PC-9 (cell line): Measurements from ENCODE around the gene B3GAT1. TPM values are rescaled to one million over a fixed set of nuclear protein-coding genes. Genes with fewer than 3 reads are reported as not detected.

Experiments used
- BruUV-seq: library from RNA; stranded (reverse); fragments of 400-500 nt; replicated peaks from 2 replicates; lab custom pipeline; 2021; lab: Mats Ljungman, UMichigan
- CTCF ChIA-PET: fragments of 300-600 bp; sonication (Branson Sonifier 250); formaldehyde crosslinking; loops from one replicate; lab custom pipeline; 2022; ENCODE audit warnings: antibody characterized with exemption; lab: Charles Lee
- POLR2A ChIA-PET: fragments of 300-600 bp; sonication (Branson Sonifier 250); formaldehyde crosslinking; loops from one replicate; lab custom pipeline; 2022; ENCODE audit warnings: antibody characterized with exemption; ENCODE audit not compliant: unreplicated experiment; lab: Charles Lee
- DNase-seq, 2 experiments: peaks; one replicate each; pipeline versions ENCODE4 v3.0.0 to v3.0.0-alpha.2; 2015 to 2022; ENCODE audit warnings: mixed read lengths in 1 of 2
- H2AFZ ChIP-seq: fragments of 200-600 bp; sonication (generic); 2 replicates; pipeline ENCODE4 v1.8.1; 2017; ENCODE audit warnings: antibody characterized with exemption
- H3F3A ChIP-seq: fragments of 200-600 bp; sonication (generic); 2 replicates; pipeline ENCODE4 v1.8.1; 2017; ENCODE audit warnings: antibody characterized with exemption, mild to moderate bottlenecking, low read depth; ENCODE audit not compliant: insufficient read depth
- H3K27ac ChIP-seq: fragments of 200-600 bp; sonication (generic); 2 replicates; pipeline ENCODE4 v1.6.1; 2016; ENCODE audit warnings: mixed run types
- H3K27me3 ChIP-seq: fragments of 200-600 bp; sonication (generic); 2 replicates; pipeline ENCODE4 v1.6.1; 2016; ENCODE audit warnings: low read depth, mixed run types; ENCODE audit not compliant: insufficient read depth
- H3K36me3 ChIP-seq: fragments of 200-600 bp; sonication (generic); 2 replicates; pipeline ENCODE4 v1.6.1; 2016; ENCODE audit warnings: low read depth, mixed run types
- H3K4me1 ChIP-seq: fragments of 200-600 bp; sonication (generic); replicated peaks from 2 replicates; pipeline ENCODE4 v1.6.1; 2016; ENCODE audit warnings: mixed run types; ENCODE audit not compliant: insufficient read depth
- H3K4me2 ChIP-seq: fragments of 200-600 bp; sonication (generic); 2 replicates; pipeline ENCODE4 v1.6.1; 2017; ENCODE audit warnings: mixed run types
- H3K4me3 ChIP-seq: fragments of 200-600 bp; sonication (generic); 2 replicates; pipeline ENCODE4 v1.6.1; 2016; ENCODE audit warnings: mixed run types
- H3K79me2 ChIP-seq: fragments of 200-600 bp; sonication (generic); 2 replicates; pipeline ENCODE4 v1.6.1; 2017; ENCODE audit warnings: low read depth, mixed run types
- H3K9me2 ChIP-seq: fragments of 200-600 bp; sonication (generic); 2 replicates; pipeline ENCODE4 v1.8.1; 2017; ENCODE audit warnings: mild to moderate bottlenecking; ENCODE audit not compliant: insufficient read depth
- H3K9me3 ChIP-seq: fragments of 200-600 bp; sonication (generic); 2 replicates; pipeline ENCODE4 v1.8.1; 2016; ENCODE audit warnings: low read depth; ENCODE audit not compliant: insufficient read depth
- H4K20me1 ChIP-seq: fragments of 200-600 bp; sonication (generic); 2 replicates; pipeline ENCODE4 v1.8.1; 2017; ENCODE audit not compliant: insufficient read depth
- CTCF ChIP-seq: fragments of 200-600 bp; sonication (generic); conservative IDR thresholded peaks from 2 replicates; pipeline ENCODE4 v1.6.1; 2017; ENCODE audit warnings: mixed run types, antibody characterized with exemption, mild to moderate bottlenecking, moderate library complexity
- EZH2 ChIP-seq: fragments of 200-600 bp; sonication (generic); IDR thresholded peaks from 2 replicates; pipeline ENCODE4 v1.8.0; 2017; ENCODE audit warnings: antibody characterized with exemption, low read depth
- intact Hi-C: fragments of 100-400 bp; cut with micrococcal nuclease; formaldehyde crosslinking; loops from one replicate; pipeline ENCODE4 v1.10.0; 2022; ENCODE audit not compliant: unreplicated experiment
- total RNA-seq: library from RNA; stranded (reverse); gene quantifications from 2 replicates; pipeline ENCODE4 v1.2.3, GENCODE V29; 2021

B3GAT1 gene
- total RNA-seq, 1 experiment from 2014 or later, result not detected

- POLR2A ChIA-PET, result no interaction called here
- Histone ChIP-seq H3K27ac (no peak overlapping the region), H4K20me1 (no peaks in the 10 kb centered on the region; the same call in 1 of the 2 replicates), H3K4me3 (peak overlapping the region; percentile 99), H3K27me3 (0 out of 2 replicates have a peak, but pooled peaks cover 6% of the 10 kb centered on the region), H3K9me3 (no peaks in the 10 kb centered on the region), H2AFZ (peak overlapping the region; percentile 99), H3K4me1 (peaks cover 32% of the 10 kb centered on the region), H3K9me2 (no peaks in the 10 kb centered on the region), H3K36me3 (no peaks in the 10 kb centered on the region), H3F3A (peaks cover 11% of the 10 kb centered on the region; the same call in 1 of the 2 replicates), H3K4me2 (peak overlapping the region; percentile 92), H3K79me2 (peaks cover 13% of the 10 kb centered on the region)
- peak in 1 of 2 experiments; percentile 29 for DNase-seq
- BruUV-seq, result no TSS peak
- TF ChIP-seq EZH2 (no peak), CTCF (no peak; the same call in 1 of the 2 replicates)
- CTCF ChIA-PET, result no interaction called here
- intact Hi-C loops, result loop anchor here (5.0 kb wide), 1 partner anchor 80 kb away; the partner anchor contains the start of genes ACAD8 and THYN1
Measured at GRCh38 chr11:134332189-134332631, 79.8 kb downstream of the B3GAT1 start.

- Histone ChIP-seq H3F3A (peaks cover 11% of the 10 kb centered on the region; the same call in 1 of the 2 replicates), H3K36me3 (no peaks in the 10 kb centered on the region), H3K79me2 (peaks cover 13% of the 10 kb centered on the region), H3K27me3 (0 out of 2 replicates have a peak, but pooled peaks cover 6% of the 10 kb centered on the region), H3K9me3 (no peaks in the 10 kb centered on the region), H3K4me1 (peaks cover 32% of the 10 kb centered on the region), H3K9me2 (no peaks in the 10 kb centered on the region), H4K20me1 (no peaks in the 10 kb centered on the region; the same call in 1 of the 2 replicates), H3K4me3 (peak within 1 kb of the TSS; percentile 99), H3K4me2 (peak within 1 kb of the TSS; percentile 92), H3K27ac (no peak within 1 kb of the TSS), H2AFZ (peak within 1 kb of the TSS; percentile 99)
- CTCF ChIA-PET, result no interaction called here
- POLR2A ChIA-PET, result no interaction called here
- TF ChIP-seq CTCF (no peak), EZH2 (no peak)
- intact Hi-C loops, result loop anchor here (5.0 kb wide), 1 partner anchor 79 kb away; the partner anchor contains the start of genes ACAD8 and THYN1
- peak; percentile 41 to 73 for DNase-seq
- BruUV-seq, result no TSS peak
Measured at GRCh38 chr11:134331354-134332188, 80.5 kb downstream of the B3GAT1 start, which contains the start of gene GLB1L2. Gene GLB1L2, plus strand, starts transcription at chr11:134331988. Its CDS starts 74 bp downstream, at chr11:134332062.

GRCh38 chr11:134330611-134331353 lies 81.3 kb downstream of the B3GAT1 start:
- BruUV-seq, result no TSS peak
- Histone ChIP-seq H3K4me2 (peak overlapping the region; percentile 81), H4K20me1 (no peaks in the 10 kb centered on the region; the same call in 1 of the 2 replicates), H3K4me1 (peaks cover 32% of the 10 kb centered on the region), H3K9me3 (no peaks in the 10 kb centered on the region), H3K36me3 (no peaks in the 10 kb centered on the region), H3K4me3 (peak overlapping the region; percentile 49), H3K27me3 (0 out of 2 replicates have a peak, but pooled peaks cover 6% of the 10 kb centered on the region), H3K79me2 (peaks cover 13% of the 10 kb centered on the region), H3F3A (peaks cover 11% of the 10 kb centered on the region; the same call in 1 of the 2 replicates), H3K27ac (no peak overlapping the region), H2AFZ (0 out of 2 replicates have a peak overlapping the region, but pooled peaks have one; percentile 69), H3K9me2 (no peaks in the 10 kb centered on the region)
- intact Hi-C loops, result loop anchor here (5.0 kb wide), 1 partner anchor 78 kb away; the partner anchor contains the start of genes ACAD8 and THYN1
- POLR2A ChIA-PET, result no interaction called here
- CTCF ChIA-PET, result no interaction called here
- no peak for DNase-seq
- TF ChIP-seq CTCF (no peak), EZH2 (no peak)
